BLaER1 treated with 17β-estradiol and CSF1 and Interleukin-3, amounts not matched to agents 10 nM and 100 nM (cell line): ENCODE measurements around the gene FKBP1C.
"Not testable (repeated sequence)": the region's sequence is repeated elsewhere in the genome, so short reads cannot be mapped to it uniquely, and the experiment has no call there.

ENCODE experiments used
- H3K27ac ChIP-seq, 11 experiments: shearing (Covaris generic); formaldehyde crosslinking; 2 replicates each; pipeline ENCODE4 v1.8.1; 2022
- H3K27me3 ChIP-seq, 11 experiments: shearing (Covaris generic); formaldehyde crosslinking; 2 replicates each; pipeline ENCODE4 v1.8.1; 2022
- H3K36me3 ChIP-seq, 11 experiments: shearing (Covaris generic); formaldehyde crosslinking; 2 replicates each; pipeline ENCODE4 v1.8.1; 2022
- H3K4me1 ChIP-seq, 10 experiments: shearing (Covaris generic); formaldehyde crosslinking; 2 replicates each; pipeline ENCODE4 v1.8.1; 2022
- H3K4me2 ChIP-seq, 11 experiments: shearing (Covaris generic); formaldehyde crosslinking; 2 replicates each; pipeline ENCODE4 v1.8.1; 2022
- H3K4me3 ChIP-seq, 10 experiments: shearing (Covaris generic); formaldehyde crosslinking; 2 replicates each; pipeline ENCODE4 v1.8.1; 2022
- H3K9ac ChIP-seq, 11 experiments: shearing (Covaris generic); formaldehyde crosslinking; 2 replicates each; pipeline ENCODE4 v1.8.1; 2022
- H3K9me3 ChIP-seq, 11 experiments: shearing (Covaris generic); formaldehyde crosslinking; replicated peaks in 1 of 11; 2 replicates each; pipeline ENCODE4 v1.8.1; 2022
- H4K20me1 ChIP-seq, 11 experiments: shearing (Covaris generic); formaldehyde crosslinking; 2 replicates each; pipeline ENCODE4 v1.8.1; 2022
- Cebpa-rat ChIP-seq, 11 experiments: shearing (Covaris generic); IDR thresholded peaks; 2 replicates each; pipeline ENCODE4 v1.8.1; 2022

FKBP1C gene

DNA sequence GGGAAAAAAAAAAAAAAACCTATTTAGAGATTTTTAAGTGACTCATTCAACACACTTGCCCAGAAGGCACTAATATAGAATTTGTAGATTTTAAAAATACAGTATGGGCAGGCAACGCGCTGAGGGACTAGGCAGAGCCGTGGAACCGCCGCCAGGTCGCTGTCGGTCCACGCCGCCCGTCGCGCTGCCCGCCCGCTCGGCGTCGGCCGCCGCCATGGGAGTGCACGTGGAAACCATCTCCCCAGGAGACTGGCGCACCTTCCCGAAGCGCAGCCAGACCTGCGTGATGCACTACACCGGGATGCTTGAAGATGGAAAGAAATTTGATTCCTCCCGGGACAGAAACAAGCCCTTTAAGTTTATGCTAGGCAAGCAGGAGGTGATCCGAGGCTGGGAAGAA lies at the start of gene FKBP1C:
Gene FKBP1C (plus strand): TSS at position 127 of the 400 bp plus-strand sequence.
- H4K20me1 ChIP-seq, H3K27ac ChIP-seq, H3K4me2 ChIP-seq, H3K27me3 ChIP-seq, H3K4me1 ChIP-seq, H3K36me3 ChIP-seq, H3K9ac ChIP-seq, H3K4me3 ChIP-seq: not testable (repeated sequence)
- H3K9me3 ChIP-seq, result peaks cover 22 to 33% (median 26%) of the 10 kb centered on the region in 11 experiments

- H3K9me3 ChIP-seq, result peaks cover 10 to 19% (median 15%) of the 10 kb centered on the region in 11 experiments; a peak in 21 of 22 replicates
- not testable (repeated sequence) for H4K20me1 ChIP-seq, H3K9ac ChIP-seq, H3K4me2 ChIP-seq, H3K4me1 ChIP-seq, H3K36me3 ChIP-seq, H3K27me3 ChIP-seq, H3K27ac ChIP-seq, H3K4me3 ChIP-seq
These were observed 47.0 kb upstream of the FKBP1C start for GRCh38 chr6:63164047-63164803.

DNA sequence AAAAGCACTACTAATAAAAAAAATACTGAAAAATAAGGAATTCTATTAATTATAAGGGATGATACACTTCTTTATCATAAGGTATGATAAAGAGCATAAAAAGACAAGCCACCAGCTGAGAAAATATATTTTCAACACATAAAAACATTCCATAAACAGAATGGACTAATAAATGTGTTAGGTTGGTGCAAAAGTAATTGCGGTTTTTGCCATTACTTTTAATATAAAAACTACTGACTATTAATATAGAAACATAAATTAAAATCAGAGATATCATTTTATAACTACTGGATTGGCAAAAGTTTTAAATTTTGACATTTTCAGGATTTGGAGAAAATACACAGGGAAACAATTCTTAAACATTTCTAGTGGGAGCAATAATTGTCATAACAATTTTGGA lies 37.1 kb upstream of the FKBP1C start:
- Histone ChIP-seq H3K27ac (no peak overlapping the region), H3K9ac (no peak overlapping the region), H3K27me3 (no peaks in the 10 kb centered on the region), H4K20me1 (no peaks in the 10 kb centered on the region), H3K9me3 (no peaks in the 10 kb centered on the region), H3K4me3 (no peak overlapping the region), H3K4me2 (no peak overlapping the region), H3K36me3 (no peaks in the 10 kb centered on the region), H3K4me1 (no peaks in the 10 kb centered on the region)
- no peak for TF ChIP-seq Cebpa-rat (IDR thresholded peaks at IDR 0.05)

DNA sequence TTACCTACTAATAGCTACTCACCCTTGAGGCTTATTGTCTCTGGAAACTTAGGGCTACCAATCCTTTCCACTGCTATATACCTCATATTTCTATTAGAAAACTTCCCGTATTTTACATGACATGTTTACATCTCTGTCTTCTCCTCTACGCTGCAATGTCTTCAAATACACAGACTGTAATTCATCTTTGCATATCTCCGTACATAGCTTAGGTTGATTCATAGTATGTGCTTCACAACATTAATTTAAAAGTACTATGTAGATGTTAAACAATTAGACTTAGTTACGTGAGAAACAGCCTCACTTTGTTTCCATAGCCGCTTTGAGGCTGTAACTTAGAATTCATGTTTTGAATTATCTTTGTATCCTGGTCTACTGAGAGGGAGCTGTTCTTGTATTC lies 35.1 kb upstream of the FKBP1C start:
- Histone ChIP-seq H3K36me3 (no peaks in the 10 kb centered on the region), H3K4me3 (no peak overlapping the region), H4K20me1 (no peaks in the 10 kb centered on the region), H3K27me3 (no peaks in the 10 kb centered on the region), H3K9ac (no peak overlapping the region), H3K27ac (no peak overlapping the region), H3K4me1 (no peaks in the 10 kb centered on the region), H3K9me3 (no peaks in the 10 kb centered on the region), H3K4me2 (no peak overlapping the region)
- TF ChIP-seq Cebpa-rat (IDR thresholded peaks at IDR 0.05), result no peak

DNA sequence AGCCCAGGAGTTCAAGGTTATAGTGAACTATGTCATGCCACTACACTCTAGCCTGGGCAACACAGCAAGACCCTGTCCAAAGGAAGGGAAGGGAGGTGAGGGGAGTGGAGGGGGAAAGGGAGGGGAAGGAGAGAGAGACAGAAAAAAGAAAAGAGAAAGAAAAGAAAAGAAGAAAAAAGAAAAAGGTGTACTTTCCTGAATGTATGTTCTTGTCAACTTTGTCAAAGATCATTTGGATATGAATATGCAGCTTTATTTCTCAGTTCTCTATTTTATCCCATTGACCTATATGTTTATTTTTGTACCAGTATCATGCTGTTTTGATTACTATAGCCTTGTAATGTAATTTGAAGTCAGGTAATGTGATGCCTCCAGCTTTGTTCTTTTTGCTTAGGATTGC lies 30.9 kb upstream of the FKBP1C start:
- H4K20me1 ChIP-seq, result no peaks in the 10 kb centered on the region

GRCh38 chr6:63186970-63187369 lies 24.3 kb upstream of the FKBP1C start:
- no peaks in the 10 kb centered on the region for H3K36me3 ChIP-seq
- no peak for TF ChIP-seq Cebpa-rat (IDR thresholded peaks at IDR 0.05)
- no peak overlapping the region for H3K4me3 ChIP-seq
- H3K9me3 ChIP-seq, result peaks cover 0 to 9% (median 0%) of the 10 kb centered on the region in 11 experiments; a peak in 3 of 22 replicates
- H3K9ac ChIP-seq, result no peak overlapping the region
- H4K20me1 ChIP-seq, result no peaks in the 10 kb centered on the region
- H3K4me2 ChIP-seq, result no peak overlapping the region
- no peaks in the 10 kb centered on the region for H3K27me3 ChIP-seq
- H3K27ac ChIP-seq, result no peak overlapping the region
- H3K4me1 ChIP-seq, result no peaks in the 10 kb centered on the region

More for the DNA sequence above, 30.9 kb upstream of the FKBP1C start:
- H3K4me1 ChIP-seq, result no peaks in the 10 kb centered on the region
- H3K9ac ChIP-seq, result no peak overlapping the region
- H3K27me3 ChIP-seq, result no peaks in the 10 kb centered on the region
- H3K27ac ChIP-seq, result no peak overlapping the region
- H3K4me3 ChIP-seq, result no peak overlapping the region
- TF ChIP-seq Cebpa-rat (IDR thresholded peaks at IDR 0.05), result no peak
- no peaks in the 10 kb centered on the region for H3K9me3 ChIP-seq
- no peaks in the 10 kb centered on the region for H3K36me3 ChIP-seq
- H3K4me2 ChIP-seq, result no peak overlapping the region

- H3K4me1 ChIP-seq, result no peaks in the 10 kb centered on the region
- no peaks in the 10 kb centered on the region for H3K27me3 ChIP-seq
- no peaks in the 10 kb centered on the region for H4K20me1 ChIP-seq
- no peaks in the 10 kb centered on the region for H3K36me3 ChIP-seq
- no peak overlapping the region for H3K4me3 ChIP-seq
- TF ChIP-seq Cebpa-rat (IDR thresholded peaks at IDR 0.05), result no peak
- H3K9ac ChIP-seq, result no peak overlapping the region
- H3K27ac ChIP-seq, result no peak overlapping the region
- H3K9me3 ChIP-seq, result peaks cover 0 to 9% (median 0%) of the 10 kb centered on the region in 11 experiments; a peak in 3 of 22 replicates
- no peak overlapping the region for H3K4me2 ChIP-seq
These were observed 22.4 kb upstream of the FKBP1C start for GRCh38 chr6:63188828-63189227.

GRCh38 chr6:63193324-63193723 lies 17.9 kb upstream of the FKBP1C start:
- Histone ChIP-seq H3K4me1 (no peaks in the 10 kb centered on the region), H3K36me3 (no peaks in the 10 kb centered on the region), H3K27ac (no peak overlapping the region), H3K9ac (no peak overlapping the region), H3K4me2 (no peak overlapping the region), H3K27me3 (no peaks in the 10 kb centered on the region), H4K20me1 (no peaks in the 10 kb centered on the region), H3K4me3 (no peak overlapping the region), H3K9me3 (no peaks in the 10 kb centered on the region)
- TF ChIP-seq Cebpa-rat (IDR thresholded peaks at IDR 0.05), result no peak

- H3K4me3 ChIP-seq, result no peak overlapping the region
- no peak overlapping the region for H3K9ac ChIP-seq
- no peaks in the 10 kb centered on the region for H4K20me1 ChIP-seq
- H3K9me3 ChIP-seq, result peaks cover 1 to 11% (median 7%) of the 10 kb centered on the region in 11 experiments; a peak in 20 of 22 replicates
- H3K27ac ChIP-seq, result no peak overlapping the region
- H3K36me3 ChIP-seq, result no peaks in the 10 kb centered on the region
- H3K27me3 ChIP-seq, result no peaks in the 10 kb centered on the region
- no peak for TF ChIP-seq Cebpa-rat (IDR thresholded peaks at IDR 0.05)
- H3K4me1 ChIP-seq, result no peaks in the 10 kb centered on the region
- H3K4me2 ChIP-seq, result no peak overlapping the region
These were observed 13.5 kb upstream of the FKBP1C start for GRCh38 chr6:63197741-63198140.

- Histone ChIP-seq H3K4me3 (no peak overlapping the region), H3K27ac (no peak overlapping the region), H3K9ac (no peak overlapping the region)
These were observed 2.1 kb downstream of the FKBP1C start for GRCh38 chr6:63213325-63213724.

More at GRCh38 chr6:63213325-63213724, 2.1 kb downstream of the FKBP1C start:
- Histone ChIP-seq H3K27me3 (no peaks in the 10 kb centered on the region), H3K4me2 (no peak overlapping the region), H3K36me3 (no peaks in the 10 kb centered on the region), H3K4me1 (no peaks in the 10 kb centered on the region), H3K9me3 (peaks cover 22 to 33% (median 26%) of the 10 kb centered on the region in 11 experiments), H4K20me1 (no peaks in the 10 kb centered on the region)
- no peak for TF ChIP-seq Cebpa-rat (IDR thresholded peaks at IDR 0.05)
